ENCODE results near the gene GRIK5. TPM values are rescaled to one million over a fixed set of nuclear protein-coding genes. Genes with fewer than 3 reads are reported as not detected.

GRIK5 gene
- total RNA-seq, 4 donors from 2014 or later: 0.08 to 1.1 (median 0.37) TPM

GRCh38 chr19:41991025-41991424 is 79.0 kb downstream of the GRIK5 start:
- Histone ChIP-seq H3K36me3 (no peaks in the 10 kb centered on the region), H3K9me3 (no peaks in the 10 kb centered on the region), H3K27me3 (peaks cover 0 to 70% (median 11%) of the 10 kb centered on the region in 4 donors), H3K27ac (no peak overlapping the region), H3K4me3 (no peak overlapping the region), H3K4me1 (peaks cover 6 to 16% (median 11%) of the 10 kb centered on the region in 3 donors)
- WGBS, 2 donors: 50% methylated on average over 4 of the region's 15 CpGs; no CpG with 5 or more reads in 1 of the 2 donors
- no peak for TF ChIP-seq POLR2A (IDR thresholded peaks at IDR 0.05)
- TF ChIP-seq, protein P1, sequence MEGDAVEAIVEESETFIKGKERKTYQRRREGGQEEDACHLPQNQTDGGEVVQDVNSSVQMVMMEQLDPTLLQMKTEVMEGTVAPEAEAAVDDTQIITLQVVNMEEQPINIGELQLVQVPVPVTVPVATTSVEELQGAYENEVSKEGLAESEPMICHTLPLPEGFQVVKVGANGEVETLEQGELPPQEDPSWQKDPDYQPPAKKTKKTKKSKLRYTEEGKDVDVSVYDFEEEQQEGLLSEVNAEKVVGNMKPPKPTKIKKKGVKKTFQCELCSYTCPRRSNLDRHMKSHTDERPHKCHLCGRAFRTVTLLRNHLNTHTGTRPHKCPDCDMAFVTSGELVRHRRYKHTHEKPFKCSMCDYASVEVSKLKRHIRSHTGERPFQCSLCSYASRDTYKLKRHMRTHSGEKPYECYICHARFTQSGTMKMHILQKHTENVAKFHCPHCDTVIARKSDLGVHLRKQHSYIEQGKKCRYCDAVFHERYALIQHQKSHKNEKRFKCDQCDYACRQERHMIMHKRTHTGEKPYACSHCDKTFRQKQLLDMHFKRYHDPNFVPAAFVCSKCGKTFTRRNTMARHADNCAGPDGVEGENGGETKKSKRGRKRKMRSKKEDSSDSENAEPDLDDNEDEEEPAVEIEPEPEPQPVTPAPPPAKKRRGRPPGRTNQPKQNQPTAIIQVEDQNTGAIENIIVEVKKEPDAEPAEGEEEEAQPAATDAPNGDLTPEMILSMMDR (IDR thresholded peaks at IDR 0.05): no peak
- no peak for DNase-seq
- intact Hi-C loops (cut with DNase I): no loop called here

GRCh38 chr19:41990615-41991014 is 79.4 kb downstream of the GRIK5 start:
- 73 to 80% methylated on average over 1 to 2 of the region's 2 CpGs for WGBS, 2 donors
- intact Hi-C loops (cut with DNase I): no loop called here
- TF ChIP-seq, protein P1 (IDR thresholded peaks at IDR 0.05): no peak
- TF ChIP-seq POLR2A (IDR thresholded peaks at IDR 0.05): no peak
- peaks cover 0 to 66% (median 10%) of the 10 kb centered on the region in 4 donors for H3K27me3 ChIP-seq
- peaks cover 6 to 16% (median 11%) of the 10 kb centered on the region in 3 donors for H3K4me1 ChIP-seq
- H3K36me3 ChIP-seq: no peaks in the 10 kb centered on the region
- no peak overlapping the region for H3K27ac ChIP-seq
- H3K9me3 ChIP-seq: no peaks in the 10 kb centered on the region
- no peak overlapping the region for H3K4me3 ChIP-seq
- no peak for DNase-seq

DNA sequence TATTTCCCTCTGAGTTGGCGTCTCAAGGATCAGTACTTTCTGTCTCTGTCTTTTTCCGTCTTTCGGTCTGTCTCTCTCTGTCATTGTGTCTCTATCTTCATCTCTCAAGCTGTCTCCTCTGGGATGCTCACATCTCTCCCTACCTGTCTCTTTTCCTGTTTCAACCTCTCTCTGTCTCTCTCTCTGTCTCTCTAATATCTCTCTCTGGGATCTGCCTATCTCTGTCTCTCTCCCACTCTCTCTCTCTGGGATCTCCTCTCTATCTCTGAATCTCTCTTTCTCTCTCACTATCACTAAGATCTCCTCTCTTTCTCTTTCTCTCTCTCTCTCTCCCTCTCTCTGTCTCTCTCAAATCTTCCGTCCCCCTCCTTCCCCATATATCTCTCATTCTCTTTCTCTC is 80.0 kb downstream of the GRIK5 start:
- Histone ChIP-seq H3K9me3 (no peaks in the 10 kb centered on the region), H3K4me1 (peaks cover 6 to 16% (median 11%) of the 10 kb centered on the region in 3 donors), H3K27me3 (peaks cover 0 to 60% (median 9%) of the 10 kb centered on the region in 4 donors), H3K27ac (no peak overlapping the region), H3K36me3 (no peaks in the 10 kb centered on the region), H3K4me3 (no peak overlapping the region)
- TF ChIP-seq POLR2A (IDR thresholded peaks at IDR 0.05): no peak
- TF ChIP-seq, protein P1 (IDR thresholded peaks at IDR 0.05): no peak
- no peak for DNase-seq
- WGBS, 2 donors: 73 to 86% methylated on average over 4 of the region's 4 CpGs
- intact Hi-C loops (cut with DNase I): no loop called here

DNA sequence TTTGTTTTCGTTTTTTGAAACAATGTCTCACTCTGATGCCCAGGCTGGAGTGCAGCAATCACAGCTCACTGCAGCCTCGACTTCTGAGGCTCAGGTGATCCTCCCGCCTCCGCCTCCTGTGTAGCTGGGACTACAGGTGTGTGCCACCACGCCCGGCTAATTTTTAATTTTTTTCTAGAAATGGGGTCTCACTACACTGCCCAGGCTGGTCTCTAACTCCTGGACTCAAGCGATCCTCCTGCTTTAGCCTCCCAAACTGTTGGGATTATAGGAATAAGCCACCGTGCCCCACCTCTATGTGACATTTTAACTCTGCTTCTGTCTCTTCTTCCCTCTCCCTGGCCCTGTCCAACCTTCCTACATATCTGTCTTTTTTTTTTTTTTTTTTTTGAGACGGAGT is 81.1 kb downstream of the GRIK5 start:
- TF ChIP-seq POLR2A (IDR thresholded peaks at IDR 0.05): no peak
- TF ChIP-seq, protein P1 (IDR thresholded peaks at IDR 0.05): no peak
- intact Hi-C loops (cut with DNase I): no loop called here
- H3K4me3 ChIP-seq: no peak overlapping the region
- DNase-seq: no peak
- H3K27ac ChIP-seq: no peak overlapping the region
- peaks cover 5 to 9% (median 6%) of the 10 kb centered on the region in 3 donors for H3K4me1 ChIP-seq
- no peaks in the 10 kb centered on the region for H3K36me3 ChIP-seq
- no peaks in the 10 kb centered on the region for H3K9me3 ChIP-seq
- peaks cover 0 to 50% (median 6%) of the 10 kb centered on the region in 4 donors for H3K27me3 ChIP-seq
- 81 to 87% methylated on average over 9 of the region's 9 CpGs for WGBS, 2 donors

DNA sequence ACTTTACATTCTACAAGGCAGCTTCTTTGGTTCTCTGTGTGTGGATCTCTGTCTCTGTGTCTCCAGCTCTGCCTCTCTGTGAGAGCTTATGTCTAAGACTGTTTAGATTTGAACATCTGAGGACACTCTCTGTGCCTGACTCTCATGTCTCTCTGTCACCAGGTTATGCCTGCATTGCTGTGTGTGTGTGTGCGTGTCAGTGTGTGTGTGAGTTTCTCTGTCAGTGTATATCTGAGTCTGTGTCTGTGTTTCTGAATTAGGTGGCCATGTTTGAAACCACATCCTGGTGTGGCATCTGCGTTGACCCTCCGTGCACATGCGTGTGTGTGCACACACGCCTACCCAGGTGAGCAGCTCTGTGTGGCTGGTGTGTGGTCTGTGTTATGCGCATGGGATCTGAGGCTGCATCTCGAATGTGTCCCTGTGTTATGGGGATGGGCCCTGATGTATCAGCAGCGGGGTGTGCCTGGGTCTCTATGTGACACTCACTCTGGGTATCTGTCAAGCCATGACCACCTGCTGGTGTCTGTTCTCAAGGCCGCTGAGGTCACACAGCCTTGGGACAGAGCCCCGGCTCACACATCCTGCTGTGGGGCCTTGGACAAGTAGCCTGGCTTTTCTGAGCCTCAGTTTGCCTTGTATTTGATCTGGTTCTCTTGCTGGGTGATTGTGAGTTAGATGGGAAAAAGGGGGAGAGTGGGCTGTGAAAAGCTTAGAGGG is 82.7 kb downstream of the GRIK5 start:
- Histone ChIP-seq H3K27ac (no peak overlapping the region), H3K4me3 (no peak overlapping the region), H3K4me1 (no peaks in the 10 kb centered on the region), H3K27me3 (peaks cover 0 to 33% (median 2%) of the 10 kb centered on the region in 4 donors), H3K9me3 (no peaks in the 10 kb centered on the region), H3K36me3 (no peaks in the 10 kb centered on the region)
- TF ChIP-seq, protein P1 (IDR thresholded peaks at IDR 0.05): no peak
- no peak for TF ChIP-seq POLR2A (IDR thresholded peaks at IDR 0.05)
- WGBS, 2 donors: 81% methylated on average over 7 to 9 of the region's 10 CpGs
- intact Hi-C loops (cut with DNase I): no loop called here
- DNase-seq: no peak

All from esophagus squamous epithelium (tissue), 5 donors.